Uterus (tissue), 4 donors: Measurements from ENCODE around the gene DCHS2. TPM values are rescaled to one million over a fixed set of nuclear protein-coding genes. Genes with fewer than 3 reads are reported as not detected.
"Not testable (repeated sequence)": the region's sequence is repeated elsewhere in the genome, so short reads cannot be mapped to it uniquely, and the experiment has no call there.

Experiments used
- DNase-seq, 2 donors: peaks; one replicate each; pipeline ENCODE4 v3.0.0-alpha.2; 2019 to 2020
- H3K27ac ChIP-seq, 2 donors: fragments of 200-600 bp; sonication (generic); 1 replicate in 1 of 2; 2 replicates in 1 of 2; pipeline ENCODE4 v1.5.1; 2016 to 2018
- H3K27me3 ChIP-seq, 2 donors: fragments of 200-600 bp; sonication (generic); one replicate each; pipeline ENCODE4 v1.5.1; 2018 to 2019; ENCODE audit warnings: control low read depth in 1 of 2
- H3K36me3 ChIP-seq, 2 donors: fragments of 200-600 bp; sonication (generic); one replicate each; pipeline ENCODE4 v1.5.1; 2019; ENCODE audit warnings: control low read depth in 1 of 2
- H3K4me1 ChIP-seq, 2 donors: fragments of 200-600 bp; sonication (generic); one replicate each; pipeline ENCODE4 v1.5.1; 2018 to 2019; ENCODE audit warnings: control low read depth in 1 of 2
- H3K4me3 ChIP-seq, 2 donors: fragments of 200-600 bp; sonication (generic); 1 replicate in 1 of 2; 2 replicates in 1 of 2; pipeline ENCODE4 v1.5.1; 2018 to 2019; ENCODE audit warnings: mild to moderate bottlenecking in 1 of 2
- H3K9me3 ChIP-seq, 2 donors: fragments of 200-600 bp; sonication (generic); one replicate each; pipeline ENCODE4 v1.5.1; 2019; ENCODE audit warnings: control low read depth in 1 of 2
- CTCF ChIP-seq, 4 experiments: fragments of 200-600 bp in 2 of 4; fragments of 450-650 bp in 2 of 4; sonication (generic) in 2 of 4; IDR thresholded peaks; one replicate each; pipeline ENCODE4 v1.5.1; 2016 to 2019; ENCODE audit warnings: antibody characterized with exemption in 4 of 4, mild to moderate bottlenecking in 2 of 4, moderate library complexity in 1 of 4
- POLR2A ChIP-seq, 2 donors: fragments of 450-650 bp; IDR thresholded peaks; one replicate each; pipeline ENCODE4 v1.6.1; 2016; ENCODE audit warnings: antibody characterized with exemption in 2 of 2, mild to moderate bottlenecking in 1 of 2, moderate library complexity in 1 of 2
- intact Hi-C: fragments of 100-400 bp; cut with DNase I; formaldehyde crosslinking; loops from one replicate; pipeline ENCODE4 v1.15.1; 2023; ENCODE audit warnings: low total_unique reads
- total RNA-seq, 4 donors: library from RNA; depleted of rRNA in 3 of 4; stranded (reverse); fragments of >200 nt in 3 of 4; gene quantifications; one replicate each; pipeline versions ENCODE4 v1.1.0 to v1.2.4, GENCODE V29; 2014 to 2023
- donor health status: DM: yes; HTN: yes; CAD: no.

Gene DCHS2
- total RNA-seq, 4 donors from 2014 or later: 10.6 to 51.4 (median 17.5) TPM

GRCh38 chr4:154222875-154223274, 268.7 kb downstream of the DCHS2 start:
- Histone ChIP-seq H3K27ac (no peak overlapping the region), H3K4me1 (no peaks in the 10 kb centered on the region), H3K27me3 (no peaks in the 10 kb centered on the region), H3K9me3 (no peaks in the 10 kb centered on the region), H3K36me3 (no peaks in the 10 kb centered on the region), H3K4me3 (no peak overlapping the region)
- intact Hi-C loops: no loop called here
- no peak for TF ChIP-seq POLR2A (IDR thresholded peaks at IDR 0.05)
- TF ChIP-seq CTCF (IDR thresholded peaks at IDR 0.05): no peak
- DNase-seq: no peak

GRCh38 chr4:154218051-154218450, 273.5 kb downstream of the DCHS2 start:
- no peak overlapping the region for H3K27ac ChIP-seq
- no peaks in the 10 kb centered on the region for H3K27me3 ChIP-seq
- no peak overlapping the region for H3K4me3 ChIP-seq
- H3K36me3 ChIP-seq: no peaks in the 10 kb centered on the region
- no peak for TF ChIP-seq CTCF (IDR thresholded peaks at IDR 0.05)
- TF ChIP-seq POLR2A (IDR thresholded peaks at IDR 0.05): no peak
- H3K9me3 ChIP-seq: no peaks in the 10 kb centered on the region
- no peak for DNase-seq
- no peaks in the 10 kb centered on the region for H3K4me1 ChIP-seq
- intact Hi-C loops: no loop called here

- H3K4me1 ChIP-seq, H3K4me3 ChIP-seq, H3K9me3 ChIP-seq, intact Hi-C loops, DNase-seq, H3K27ac ChIP-seq, H3K36me3 ChIP-seq, H3K27me3 ChIP-seq: not testable (repeated sequence)
Measured at GRCh38 chr4:154217384-154217783, 274.2 kb downstream of the DCHS2 start.

GRCh38 chr4:154211506-154211905, 280.1 kb downstream of the DCHS2 start:
- no peaks in the 10 kb centered on the region for H3K4me1 ChIP-seq
- no peaks in the 10 kb centered on the region for H3K36me3 ChIP-seq
- no peak overlapping the region for H3K27ac ChIP-seq
- TF ChIP-seq POLR2A (IDR thresholded peaks at IDR 0.05): no peak
- no peak for TF ChIP-seq CTCF (IDR thresholded peaks at IDR 0.05)
- intact Hi-C loops: no loop called here
- H3K27me3 ChIP-seq: no peaks in the 10 kb centered on the region
- H3K4me3 ChIP-seq: no peak overlapping the region
- no peaks in the 10 kb centered on the region for H3K9me3 ChIP-seq
- DNase-seq: no peak

GRCh38 chr4:154208424-154208823, 283.2 kb downstream of the DCHS2 start:
- intact Hi-C loops: no loop called here
- no peaks in the 10 kb centered on the region for H3K36me3 ChIP-seq
- no peak for DNase-seq

More at GRCh38 chr4:154208424-154208823, 283.2 kb downstream of the DCHS2 start:
- H3K4me1 ChIP-seq: no peaks in the 10 kb centered on the region
- H3K9me3 ChIP-seq: no peaks in the 10 kb centered on the region
- no peak overlapping the region for H3K27ac ChIP-seq
- H3K27me3 ChIP-seq: no peaks in the 10 kb centered on the region
- TF ChIP-seq CTCF (IDR thresholded peaks at IDR 0.05) (no peak), POLR2A (IDR thresholded peaks at IDR 0.05) (no peak)
- no peak overlapping the region for H3K4me3 ChIP-seq
